ENCODE measurements around the gene MMADHC. TPM values are rescaled to one million over a fixed set of nuclear protein-coding genes. Genes with fewer than 3 reads are reported as not detected.

MMADHC gene
- total RNA-seq, 1 experiment from 2014 or later = 135 TPM

GRCh38 chr2:149616681-149617456 is 29.3 kb upstream of the MMADHC start:
- DNase-seq = no peak
- ChIA-PET CTCF (no interaction called here), POLR2A (ENCODE audit: unreplicated experiment) (no interaction called here)
- Histone ChIP-seq H4K20me1 (ENCODE audit: insufficient read depth) (no peaks in the 10 kb centered on the region), H3K4me2 (no peak overlapping the region), H2AFZ (no peak overlapping the region), H3K4me3 (no peak overlapping the region), H3K4me1 (replicated peaks; ENCODE audit: insufficient read depth) (no peaks in the 10 kb centered on the region), H3K9me2 (ENCODE audit: insufficient read depth) (no peaks in the 10 kb centered on the region), H3K36me3 (ENCODE audit: low read depth) (no peaks in the 10 kb centered on the region), H3K79me2 (ENCODE audit: low read depth) (no peaks in the 10 kb centered on the region), H3K9me3 (ENCODE audit: insufficient read depth, low read depth) (no peaks in the 10 kb centered on the region), H3K27me3 (ENCODE audit: insufficient read depth, low read depth) (no peaks in the 10 kb centered on the region), H3F3A (ENCODE audit: insufficient read depth, low read depth) (no peaks in the 10 kb centered on the region), H3K27ac (no peak overlapping the region)
- no peak for TF ChIP-seq CTCF (conservative IDR thresholded peaks at IDR 0.05)
- TF ChIP-seq EZH2 (IDR thresholded peaks at IDR 0.05; ENCODE audit: low read depth) = no peak
- intact Hi-C loops (cut with micrococcal nuclease; ENCODE audit: unreplicated experiment) = no loop called here
- BruUV-seq (replicated peaks) = no TSS peak

- Histone ChIP-seq H3K27ac (no peak overlapping the region), H4K20me1 (ENCODE audit: insufficient read depth) (no peaks in the 10 kb centered on the region), H3K79me2 (ENCODE audit: low read depth) (no peaks in the 10 kb centered on the region), H2AFZ (no peak overlapping the region), H3K4me1 (replicated peaks; ENCODE audit: insufficient read depth) (no peaks in the 10 kb centered on the region), H3K4me3 (no peak overlapping the region), H3K9me3 (ENCODE audit: insufficient read depth, low read depth) (no peaks in the 10 kb centered on the region), H3K4me2 (no peak overlapping the region), H3K27me3 (ENCODE audit: insufficient read depth, low read depth) (no peaks in the 10 kb centered on the region), H3K36me3 (ENCODE audit: low read depth) (no peaks in the 10 kb centered on the region), H3F3A (ENCODE audit: insufficient read depth, low read depth) (no peaks in the 10 kb centered on the region), H3K9me2 (ENCODE audit: insufficient read depth) (no peaks in the 10 kb centered on the region)
- ChIA-PET POLR2A (ENCODE audit: unreplicated experiment) (no interaction called here), CTCF (no interaction called here)
- DNase-seq = no peak
- BruUV-seq (replicated peaks) = no TSS peak
- intact Hi-C loops (cut with micrococcal nuclease; ENCODE audit: unreplicated experiment) = no loop called here
- no peak for TF ChIP-seq CTCF (conservative IDR thresholded peaks at IDR 0.05)
- no peak for TF ChIP-seq EZH2 (IDR thresholded peaks at IDR 0.05; ENCODE audit: low read depth)
Measured at GRCh38 chr2:149613704-149614103, 26.1 kb upstream of the MMADHC start.

- CTCF ChIA-PET = no interaction called here
- intact Hi-C loops (cut with micrococcal nuclease; ENCODE audit: unreplicated experiment) = no loop called here
Measured at GRCh38 chr2:149612122-149612521, 24.5 kb upstream of the MMADHC start.

More at GRCh38 chr2:149612122-149612521, 24.5 kb upstream of the MMADHC start:
- Histone ChIP-seq H3K9me3 (ENCODE audit: insufficient read depth, low read depth) (no peaks in the 10 kb centered on the region), H3F3A (ENCODE audit: insufficient read depth, low read depth) (no peaks in the 10 kb centered on the region), H3K4me2 (no peak overlapping the region), H3K79me2 (ENCODE audit: low read depth) (no peaks in the 10 kb centered on the region), H3K4me1 (replicated peaks; ENCODE audit: insufficient read depth) (no peaks in the 10 kb centered on the region), H3K9me2 (ENCODE audit: insufficient read depth) (no peaks in the 10 kb centered on the region), H3K27ac (no peak overlapping the region), H3K4me3 (no peak overlapping the region), H4K20me1 (ENCODE audit: insufficient read depth) (no peaks in the 10 kb centered on the region), H3K36me3 (ENCODE audit: low read depth) (no peaks in the 10 kb centered on the region), H3K27me3 (ENCODE audit: insufficient read depth, low read depth) (no peaks in the 10 kb centered on the region), H2AFZ (no peak overlapping the region)
- POLR2A ChIA-PET (ENCODE audit: unreplicated experiment) = no interaction called here
- TF ChIP-seq EZH2 (IDR thresholded peaks at IDR 0.05; ENCODE audit: low read depth) (no peak), CTCF (conservative IDR thresholded peaks at IDR 0.05) (no peak)
- no peak for DNase-seq
- BruUV-seq (replicated peaks) = no TSS peak

Measured in PC-9 (cell line).